Neuronal stem cell (in vitro differentiated cells): ENCODE data around the gene KLF13.
A peak's percentile ranks its signal among the peaks of the same experiment; 100 is the strongest.

Experiments
- DNase-seq: peaks from one replicate; pipeline ENCODE4 v3.0.0-alpha.2; 2013; ENCODE audit warnings: low spot score
- H2AFZ ChIP-seq: one replicate; pipeline ENCODE4 v1.6.1; 2013; ENCODE audit warnings: mild to moderate bottlenecking, low read length, inconsistent platforms
- H2AK5ac ChIP-seq: 2 replicates; pipeline ENCODE4 v1.6.1; 2013; ENCODE audit warnings: low read depth, mild to moderate bottlenecking, inconsistent platforms, low read length, moderate library complexity, mixed read lengths
- H2BK120ac ChIP-seq: 2 replicates; pipeline ENCODE4 v1.6.1; 2013; ENCODE audit warnings: low read depth, mild to moderate bottlenecking, inconsistent platforms, low read length, moderate library complexity, mixed read lengths
- H2BK12ac ChIP-seq: one replicate; pipeline ENCODE4 v1.6.1; 2013; ENCODE audit warnings: low read length, inconsistent platforms
- H2BK15ac ChIP-seq: 2 replicates; pipeline ENCODE4 v1.6.1; 2013; ENCODE audit warnings: mild to moderate bottlenecking, low read length, inconsistent platforms, mixed read lengths
- H2BK5ac ChIP-seq: one replicate; pipeline ENCODE4 v1.6.1; 2013; ENCODE audit warnings: inconsistent platforms, mild to moderate bottlenecking, low read length, moderate library complexity
- H3K14ac ChIP-seq: one replicate; pipeline ENCODE4 v1.6.1; 2013; ENCODE audit warnings: low read length, inconsistent platforms
- H3K18ac ChIP-seq: 2 replicates; pipeline ENCODE4 v1.6.1; 2013; ENCODE audit warnings: low read length, inconsistent platforms
- H3K23ac ChIP-seq: 2 replicates; pipeline ENCODE4 v1.6.1; 2013; ENCODE audit warnings: low read depth, mild to moderate bottlenecking, mixed read lengths, low read length, inconsistent platforms; ENCODE audit not compliant: poor library complexity
- H3K27ac ChIP-seq: replicated peaks from 3 replicates; pipeline ENCODE4 v1.5.1; 2013; ENCODE audit warnings: low read length, inconsistent platforms
- H3K27me3 ChIP-seq, 3 experiments: 2 replicates each; pipeline ENCODE4 v1.6.1; 2013; ENCODE audit warnings: low read length in 3 of 3, mild to moderate bottlenecking in 2 of 3, inconsistent platforms in 1 of 3, low read depth in 1 of 3, mixed read lengths in 1 of 3, moderate library complexity in 1 of 3; ENCODE audit not compliant: control insufficient read depth in 3 of 3, insufficient read depth in 3 of 3
- H3K36me3 ChIP-seq, 2 donors: replicated peaks in 1 of 2; 2 replicates each; pipeline ENCODE4 v1.6.1; 2013; ENCODE audit warnings: low read length in 2 of 2; ENCODE audit not compliant: control insufficient read depth in 2 of 2, insufficient read depth in 2 of 2
- H3K4ac ChIP-seq: 2 replicates; pipeline ENCODE4 v1.6.1; 2013; ENCODE audit warnings: inconsistent platforms, mild to moderate bottlenecking, low read length, moderate library complexity
- H3K4me1 ChIP-seq, 2 donors: 1 replicate in 1 of 2; 2 replicates in 1 of 2; pipeline ENCODE4 v1.6.1; 2013; ENCODE audit warnings: low read length in 2 of 2, low read depth in 1 of 2; ENCODE audit not compliant: control insufficient read depth in 2 of 2, insufficient read depth in 1 of 2
- H3K4me2 ChIP-seq: one replicate; pipeline ENCODE4 v1.6.1; 2013; ENCODE audit warnings: mild to moderate bottlenecking, low read length, inconsistent platforms; ENCODE audit not compliant: insufficient read depth, poor library complexity, severe bottlenecking
- H3K4me3 ChIP-seq, 2 donors: 2 replicates each; pipeline ENCODE4 v1.5.1; 2013; ENCODE audit warnings: low read length in 2 of 2, mild to moderate bottlenecking in 2 of 2, inconsistent platforms in 1 of 2, moderate library complexity in 1 of 2
- H3K79me1 ChIP-seq: one replicate; pipeline ENCODE4 v1.6.1; 2013; ENCODE audit warnings: low read depth, mild to moderate bottlenecking, inconsistent platforms, low read length, moderate library complexity
- H3K9ac ChIP-seq: one replicate; pipeline ENCODE4 v1.6.1; 2013; ENCODE audit warnings: mild to moderate bottlenecking, low read depth, low read length, inconsistent platforms; ENCODE audit not compliant: poor library complexity
- H3K9me3 ChIP-seq, 2 donors: replicated peaks in 1 of 2; 2 replicates each; pipeline versions ENCODE3 to v1.6.1; 2013; ENCODE audit warnings: low read length in 2 of 2, mild to moderate bottlenecking in 2 of 2, inconsistent platforms in 1 of 2, low read depth in 1 of 2, mixed read lengths in 1 of 2, moderate library complexity in 1 of 2; ENCODE audit not compliant: control insufficient read depth in 2 of 2, insufficient read depth in 1 of 2
- H4K8ac ChIP-seq: one replicate; pipeline ENCODE4 v1.6.1; 2013; ENCODE audit warnings: low read depth, mild to moderate bottlenecking, inconsistent platforms, low read length, moderate library complexity
- H4K91ac ChIP-seq: one replicate; pipeline ENCODE4 v1.6.1; 2013; ENCODE audit warnings: low read length, low read depth, mild to moderate bottlenecking, inconsistent platforms; ENCODE audit not compliant: poor library complexity
- WGBS, 2 donors: extraction: QIAGEN DNeasy Blood & Tissue Kit; methylation state at CpG; one replicate each; pipeline ENCODE4 v1.1.7; 2013; ENCODE audit warnings: missing lambda C conversion rate in 2 of 2, mixed read lengths in 1 of 2; ENCODE audit not compliant: insufficient read length in 2 of 2, insufficient replicate concordance in 1 of 2; ENCODE audit errors: extremely low coverage in 2 of 2; 5-methylcytosine and 5-hydroxymethylcytosine counted together

KLF13 gene

GRCh38 chr15:31392761-31393401 is 66.2 kb downstream of the KLF13 start:
- Histone ChIP-seq H3K9ac (no peak overlapping the region), H4K91ac (no peak overlapping the region), H2BK15ac (no peak overlapping the region), H3K27me3 (peaks cover 11 to 45% (median 23%) of the 10 kb centered on the region in 3 experiments), H3K4me3 (peak overlapping the region in 1 of 2 donors; percentile 81), H3K23ac (peak overlapping the region; percentile 95), H2BK12ac (no peak overlapping the region), H3K14ac (peak overlapping the region; percentile 31), H3K18ac (peak overlapping the region; percentile 87), H2AK5ac (peak overlapping the region; percentile 56), H3K4me1 (peaks cover 3 to 11% of the 10 kb centered on the region in 2 donors), H3K4me2 (peak overlapping the region; percentile 100), H3K36me3 (no peaks in the 10 kb centered on the region), H3K79me1 (peaks cover 2% of the 10 kb centered on the region), H3K4ac (no peak overlapping the region), H2BK120ac (peak overlapping the region; percentile 54), H4K8ac (no peak overlapping the region), H2AFZ (peak overlapping the region; percentile 76), H3K27ac (no peak overlapping the region), H3K9me3 (peaks cover 1 to 13% of the 10 kb centered on the region in 2 donors), H2BK5ac (peak overlapping the region; percentile 13)
- no peak for DNase-seq
- whole genome bisulfite sequencing, 2 donors, result no CpG with 5 or more reads among the region's 43 CpGs

GRCh38 chr15:31393444-31394091 is 66.9 kb downstream of the KLF13 start:
- Histone ChIP-seq H3K9ac (peak overlapping the region; percentile 80), H3K4ac (peak overlapping the region; percentile 17), H2BK12ac (no peak overlapping the region), H3K9me3 (peaks cover 1 to 13% of the 10 kb centered on the region in 2 donors), H3K4me1 (peaks cover 3 to 14% of the 10 kb centered on the region in 2 donors), H3K4me2 (no peak overlapping the region), H3K36me3 (no peaks in the 10 kb centered on the region), H3K23ac (peak overlapping the region; percentile 94), H3K18ac (peak overlapping the region; percentile 60), H3K14ac (no peak overlapping the region), H4K8ac (no peak overlapping the region), H2BK120ac (no peak overlapping the region), H2BK15ac (peak overlapping the region; percentile 57), H2AFZ (no peak overlapping the region), H2AK5ac (peak overlapping the region; percentile 50), H3K27ac (no peak overlapping the region), H3K27me3 (peaks cover 11 to 48% (median 23%) of the 10 kb centered on the region in 3 experiments), H3K79me1 (peaks cover 2% of the 10 kb centered on the region), H2BK5ac (no peak overlapping the region), H4K91ac (no peak overlapping the region), H3K4me3 (peak overlapping the region in 1 of 2 donors; percentile 12)
- DNase-seq, result no peak
- no CpG with 5 or more reads among the region's 21 CpGs for WGBS, 2 donors

GRCh38 chr15:31396881-31397560 is 70.4 kb downstream of the KLF13 start:
- H3K27me3 ChIP-seq, result peaks cover 11 to 48% (median 19%) of the 10 kb centered on the region in 3 experiments
- peak overlapping the region; percentile 38 for H3K4me2 ChIP-seq
- no peak overlapping the region for H3K4ac ChIP-seq
- DNase-seq, result peak; percentile 60
- no peak overlapping the region for H3K9ac ChIP-seq
- no peak overlapping the region for H2AK5ac ChIP-seq
- no peak overlapping the region for H3K23ac ChIP-seq
- H2BK15ac ChIP-seq, result no peak overlapping the region
- no peaks in the 10 kb centered on the region for H3K9me3 ChIP-seq
- peaks cover 2 to 16% of the 10 kb centered on the region in 2 donors for H3K4me1 ChIP-seq
- H2AFZ ChIP-seq, result peak overlapping the region; percentile 86
- no peak overlapping the region for H2BK12ac ChIP-seq
- peak overlapping the region; percentile 24 to 28 for H3K4me3 ChIP-seq
- no peak overlapping the region for H4K8ac ChIP-seq
- H2BK120ac ChIP-seq, result no peak overlapping the region
- no peak overlapping the region for H4K91ac ChIP-seq
- no peaks in the 10 kb centered on the region for H3K36me3 ChIP-seq
- no peak overlapping the region for H3K14ac ChIP-seq
- no CpG with 5 or more reads among the region's 27 CpGs for WGBS, 2 donors
- H2BK5ac ChIP-seq, result no peak overlapping the region
- H3K79me1 ChIP-seq, result peaks cover under 1% of the 10 kb centered on the region
- H3K27ac ChIP-seq, result no peak overlapping the region
- no peak overlapping the region for H3K18ac ChIP-seq
